Trophoblast cell (in vitro differentiated cells and primary cell): Measurements from ENCODE around the gene HERC6.
"Not testable (repeated sequence)": the region's sequence is repeated elsewhere in the genome, so short reads cannot be mapped to it uniquely, and the experiment has no call there.

Experiments used
- DNase-seq, 2 donors: peaks; one replicate each; pipeline ENCODE4 v3.0.0-alpha.2; 2016
- H2AFZ ChIP-seq: 2 replicates; pipeline ENCODE4 v1.6.1; 2013; ENCODE audit warnings: low read length, moderate library complexity, mild to moderate bottlenecking; ENCODE audit not compliant: insufficient read depth, poor library complexity
- H2AK5ac ChIP-seq: 2 replicates; pipeline ENCODE4 v1.6.1; 2013; ENCODE audit warnings: mild to moderate bottlenecking, low read length
- H2BK120ac ChIP-seq: 2 replicates; pipeline ENCODE4 v1.6.1; 2013; ENCODE audit warnings: low read length, mild to moderate bottlenecking, moderate library complexity; ENCODE audit not compliant: insufficient read depth, poor library complexity
- H2BK12ac ChIP-seq: 2 replicates; pipeline ENCODE4 v1.6.1; 2013; ENCODE audit warnings: mild to moderate bottlenecking, low read length, moderate library complexity
- H2BK5ac ChIP-seq: 2 replicates; pipeline ENCODE4 v1.6.1; 2013; ENCODE audit warnings: low read length, low read depth, moderate library complexity, mild to moderate bottlenecking; ENCODE audit not compliant: poor library complexity
- H3K14ac ChIP-seq: 2 replicates; pipeline ENCODE4 v1.6.1; 2013; ENCODE audit warnings: mild to moderate bottlenecking, low read length
- H3K18ac ChIP-seq: 2 replicates; pipeline ENCODE4 v1.6.1; 2013; ENCODE audit warnings: mild to moderate bottlenecking, low read length
- H3K23ac ChIP-seq: 2 replicates; pipeline ENCODE4 v1.6.1; 2013; ENCODE audit warnings: low read length
- H3K27ac ChIP-seq: 2 replicates; pipeline ENCODE4 v1.5.1; 2013; ENCODE audit warnings: low read depth, mild to moderate bottlenecking, inconsistent platforms, low read length, moderate library complexity
- H3K27me3 ChIP-seq: 2 replicates; pipeline ENCODE4 v1.6.1; 2013; ENCODE audit warnings: inconsistent platforms, mild to moderate bottlenecking, low read length, moderate library complexity; ENCODE audit not compliant: insufficient read depth
- H3K36me3 ChIP-seq, 2 experiments: 1 replicate in 1 of 2; 2 replicates in 1 of 2; pipeline ENCODE4 v1.6.1; 2013; ENCODE audit warnings: low read length in 2 of 2, mild to moderate bottlenecking in 2 of 2, moderate library complexity in 1 of 2; ENCODE audit not compliant: insufficient read depth in 2 of 2, control insufficient read depth in 1 of 2
- H3K4ac ChIP-seq: 2 replicates; pipeline ENCODE4 v1.6.1; 2013; ENCODE audit warnings: low read depth, mild to moderate bottlenecking, low read length, moderate library complexity
- H3K4me1 ChIP-seq, 2 experiments: 1 replicate in 1 of 2; 2 replicates in 1 of 2; pipeline ENCODE4 v1.6.1; 2013; ENCODE audit warnings: low read length in 2 of 2, mild to moderate bottlenecking in 2 of 2, moderate library complexity in 1 of 2; ENCODE audit not compliant: insufficient read depth in 2 of 2, control insufficient read depth in 1 of 2
- H3K4me2 ChIP-seq: 2 replicates; pipeline ENCODE4 v1.6.1; 2013; ENCODE audit warnings: inconsistent platforms, mild to moderate bottlenecking, low read length, moderate library complexity
- H3K4me3 ChIP-seq: 2 replicates; pipeline ENCODE4 v1.5.1; 2013; ENCODE audit warnings: mild to moderate bottlenecking, low read depth, low read length, inconsistent platforms
- H3K79me1 ChIP-seq: one replicate; pipeline ENCODE4 v1.6.1; 2013; ENCODE audit warnings: low read length
- H3K79me2 ChIP-seq: 2 replicates; pipeline ENCODE4 v1.6.1; 2013; ENCODE audit warnings: low read length, mild to moderate bottlenecking; ENCODE audit not compliant: control insufficient read depth, insufficient read depth, poor library complexity
- H3K9ac ChIP-seq: 2 replicates; pipeline ENCODE4 v1.6.1; 2013; ENCODE audit warnings: mild to moderate bottlenecking, low read length
- H3K9me3 ChIP-seq: 2 replicates; pipeline ENCODE4 v1.6.1; 2013; ENCODE audit warnings: low read depth, mild to moderate bottlenecking, control low read depth, inconsistent platforms, low read length; ENCODE audit not compliant: insufficient read depth
- H4K12ac ChIP-seq: 2 replicates; pipeline ENCODE4 v1.6.1; 2013; ENCODE audit warnings: low read depth, mild to moderate bottlenecking, low read length, moderate library complexity
- H4K8ac ChIP-seq: 2 replicates; pipeline ENCODE4 v1.6.1; 2013; ENCODE audit warnings: low read depth, mild to moderate bottlenecking, low read length, moderate library complexity
- H4K91ac ChIP-seq: one replicate; pipeline ENCODE4 v1.6.1; 2013; ENCODE audit warnings: low read depth, mild to moderate bottlenecking, low read length, moderate library complexity
- WGBS: extraction: QIAGEN DNeasy Blood & Tissue Kit; methylation state at CpG from one replicate; pipeline ENCODE4 v1.1.7; 2013; ENCODE audit warnings: missing lambda C conversion rate; ENCODE audit not compliant: insufficient read length, insufficient coverage; ENCODE audit errors: extremely low coverage; 5-methylcytosine and 5-hydroxymethylcytosine counted together

The HERC6 gene

DNA sequence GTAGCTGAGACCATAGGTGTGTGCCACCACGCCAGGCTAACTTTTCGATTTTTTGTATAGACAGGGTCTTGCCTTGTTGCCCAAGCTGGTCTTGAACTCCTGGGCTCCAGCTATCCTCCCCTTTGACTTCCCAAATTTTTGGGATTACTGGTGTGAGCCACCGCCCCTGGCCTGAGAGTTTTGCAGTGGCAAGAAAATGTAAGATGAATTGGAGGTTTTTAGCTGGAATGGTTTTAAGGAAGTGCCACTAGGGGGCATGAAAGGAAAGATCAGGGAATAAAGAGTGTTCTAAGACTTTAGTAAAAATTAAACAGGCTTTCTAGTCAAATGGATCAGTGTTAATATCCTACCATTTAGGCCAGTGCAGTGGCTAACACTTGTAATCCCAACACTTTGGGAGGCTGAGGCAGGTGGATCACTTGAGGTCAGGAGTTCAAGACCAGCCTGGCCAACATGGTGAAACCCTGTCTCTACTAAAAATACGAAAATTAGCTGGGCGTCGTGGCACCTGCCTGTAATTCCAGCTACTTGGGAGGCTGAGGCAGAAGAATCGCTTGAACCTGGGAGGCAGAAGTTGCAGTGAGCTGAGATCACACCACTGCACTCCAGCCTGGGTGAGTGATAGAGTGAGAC is 9.4 kb upstream of the HERC6 start:
- H3K4me2 ChIP-seq, H3K4me1 ChIP-seq, H3K27me3 ChIP-seq, H3K23ac ChIP-seq, H3K79me1 ChIP-seq, H2BK12ac ChIP-seq, H4K8ac ChIP-seq, H3K9ac ChIP-seq, H3K14ac ChIP-seq, H2BK120ac ChIP-seq, H3K18ac ChIP-seq, H2AFZ ChIP-seq, H2AK5ac ChIP-seq, H3K4me3 ChIP-seq, H3K9me3 ChIP-seq, H3K36me3 ChIP-seq, H3K27ac ChIP-seq, H4K91ac ChIP-seq, H3K79me2 ChIP-seq, H4K12ac ChIP-seq, H2BK5ac ChIP-seq, H3K4ac ChIP-seq: not testable (repeated sequence)
- peak in 1 of 2 donors; percentile 67 for DNase-seq
- no CpG with 5 or more reads among the region's 7 CpGs for WGBS

DNA sequence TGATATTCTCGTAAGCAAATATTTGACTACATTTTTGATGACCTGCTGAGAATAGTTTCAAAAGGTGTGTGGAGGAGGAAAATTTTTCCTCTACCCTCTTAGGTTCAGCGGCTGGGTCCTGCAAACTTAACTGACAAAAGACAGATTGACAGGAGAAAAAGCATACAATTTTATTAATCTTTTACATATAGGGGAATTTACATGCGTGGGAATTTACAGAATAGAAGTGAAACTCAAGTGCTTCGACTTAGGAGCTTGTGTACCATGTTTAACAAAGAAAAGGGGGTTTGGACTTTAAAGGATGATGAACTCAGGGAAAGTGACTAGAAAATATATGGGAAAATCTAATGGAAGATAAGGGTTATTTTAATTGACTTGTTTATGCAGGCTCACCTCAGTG is 2.5 kb downstream of the HERC6 start:
- H4K91ac ChIP-seq, result no peak overlapping the region
- no CpG with 5 or more reads among the region's 4 CpGs for WGBS
- peaks cover 6% of the 10 kb centered on the region for H3K79me1 ChIP-seq
- no peak overlapping the region for H2AFZ ChIP-seq
- H3K4me2 ChIP-seq, result no peak overlapping the region
- no peak for DNase-seq
- no peak overlapping the region for H3K18ac ChIP-seq
- peaks cover 2% of the 10 kb centered on the region for H3K79me2 ChIP-seq
- no peak overlapping the region for H3K9ac ChIP-seq
- H3K14ac ChIP-seq, result no peak overlapping the region
- H4K12ac ChIP-seq, result no peak overlapping the region
- no peaks in the 10 kb centered on the region for H3K36me3 ChIP-seq
- no peaks in the 10 kb centered on the region for H3K4me1 ChIP-seq
- H3K27ac ChIP-seq, result no peak overlapping the region
- H2AK5ac ChIP-seq, result no peak overlapping the region
- H3K4me3 ChIP-seq, result no peak overlapping the region
- H3K4ac ChIP-seq, result no peak overlapping the region
- no peaks in the 10 kb centered on the region for H3K9me3 ChIP-seq
- no peak overlapping the region for H4K8ac ChIP-seq
- H3K23ac ChIP-seq, result no peak overlapping the region
- H3K27me3 ChIP-seq, result no peaks in the 10 kb centered on the region
- no peak overlapping the region for H2BK120ac ChIP-seq
- no peak overlapping the region for H2BK12ac ChIP-seq
- no peak overlapping the region for H2BK5ac ChIP-seq

DNA sequence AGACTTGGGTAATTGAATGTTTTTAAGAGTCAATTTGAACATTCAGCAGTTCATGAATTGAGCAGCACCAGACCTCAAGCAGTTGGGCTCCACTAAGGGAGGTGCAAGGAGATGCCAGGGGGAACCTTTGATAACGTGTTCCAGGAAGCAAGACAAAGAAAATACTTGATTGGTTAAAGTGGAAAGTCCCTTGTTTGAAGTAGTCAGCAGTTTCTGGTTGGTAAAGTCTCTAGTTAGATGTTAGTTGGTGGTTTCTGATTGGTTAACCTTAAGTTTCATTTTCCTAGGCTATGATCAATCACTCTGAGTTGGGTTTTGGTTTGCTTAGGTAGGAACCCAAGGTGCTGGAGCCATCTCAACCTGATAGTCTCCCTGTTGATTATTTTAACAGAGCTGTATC is 4.0 kb downstream of the HERC6 start:
- no peak overlapping the region for H2BK120ac ChIP-seq

DNA sequence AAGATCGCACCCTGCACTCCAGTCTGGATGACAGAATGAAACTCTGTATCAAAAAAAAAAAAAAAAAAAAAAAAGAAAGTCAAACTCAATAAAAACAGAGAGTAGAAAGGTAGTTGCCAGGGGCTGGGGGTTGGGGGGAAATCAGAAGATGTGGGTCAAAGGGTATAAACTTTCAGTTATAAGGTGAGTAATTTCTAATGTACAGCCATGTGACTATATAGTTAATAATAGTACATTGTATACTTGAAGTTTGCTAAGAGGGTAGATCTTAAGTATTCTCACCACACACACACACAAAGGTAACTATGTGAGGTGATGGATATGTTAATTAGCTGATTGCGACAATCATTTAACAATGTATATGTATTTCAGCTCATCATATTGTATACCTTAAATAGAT is 11.5 kb downstream of the HERC6 start:
- no peak overlapping the region for H4K8ac ChIP-seq
- H3K4me2 ChIP-seq, result no peak overlapping the region
- no peak overlapping the region for H3K9ac ChIP-seq
- no CpG with 5 or more reads among the region's 2 CpGs for WGBS
- no peak overlapping the region for H2AFZ ChIP-seq
- no peak overlapping the region for H3K23ac ChIP-seq
- H3K4me3 ChIP-seq, result no peak overlapping the region
- no peaks in the 10 kb centered on the region for H3K79me1 ChIP-seq
- H3K27ac ChIP-seq, result no peak overlapping the region
- no peaks in the 10 kb centered on the region for H3K4me1 ChIP-seq
- H2BK120ac ChIP-seq, result no peak overlapping the region
- H4K91ac ChIP-seq, result no peak overlapping the region
- no peaks in the 10 kb centered on the region for H3K79me2 ChIP-seq
- DNase-seq, result no peak
- no peak overlapping the region for H2AK5ac ChIP-seq
- H2BK12ac ChIP-seq, result no peak overlapping the region
- H3K9me3 ChIP-seq, result no peaks in the 10 kb centered on the region
- no peak overlapping the region for H3K4ac ChIP-seq
- H4K12ac ChIP-seq, result no peak overlapping the region
- H3K18ac ChIP-seq, result no peak overlapping the region
- no peak overlapping the region for H2BK5ac ChIP-seq
- no peak overlapping the region for H3K14ac ChIP-seq
- no peaks in the 10 kb centered on the region for H3K27me3 ChIP-seq
- H3K36me3 ChIP-seq, result no peaks in the 10 kb centered on the region

More for the DNA sequence above, 4.0 kb downstream of the HERC6 start:
- Histone ChIP-seq H3K4me3 (no peak overlapping the region), H4K12ac (no peak overlapping the region), H2AFZ (no peak overlapping the region), H3K4ac (no peak overlapping the region), H3K9ac (no peak overlapping the region), H3K27me3 (no peaks in the 10 kb centered on the region), H3K4me1 (no peaks in the 10 kb centered on the region), H4K8ac (no peak overlapping the region), H2AK5ac (no peak overlapping the region), H3K36me3 (no peaks in the 10 kb centered on the region), H3K4me2 (no peak overlapping the region), H2BK5ac (no peak overlapping the region), H3K79me1 (peaks cover 6% of the 10 kb centered on the region), H3K79me2 (peaks cover 2% of the 10 kb centered on the region), H3K27ac (no peak overlapping the region), H3K18ac (no peak overlapping the region), H2BK12ac (no peak overlapping the region), H3K9me3 (no peaks in the 10 kb centered on the region), H3K14ac (no peak overlapping the region), H3K23ac (no peak overlapping the region), H4K91ac (no peak overlapping the region)
- no CpG with 5 or more reads among the region's 1 CpG for WGBS
- no peak for DNase-seq
